BE2C (cell line): ENCODE data around the gene ZNF841.
"Not testable (repeated sequence)": the region's sequence is repeated elsewhere in the genome, so short reads cannot be mapped to it uniquely, and the experiment has no call there.

ENCODE experiments used
- DNase-seq: peaks from one replicate; pipeline ENCODE4 v3.0.0-alpha.2; 2020
- H3K27me3 ChIP-seq: fragments of 250-450 bp; sonication (Bioruptor Pico); 2 replicates; pipeline ENCODE4 v1.5.1; 2020; ENCODE audit warnings: mild to moderate bottlenecking
- H3K36me3 ChIP-seq: fragments of 250-450 bp; sonication (Bioruptor Pico); 2 replicates; pipeline ENCODE4 v1.5.1; 2020; ENCODE audit warnings: mild to moderate bottlenecking
- H3K4me1 ChIP-seq: fragments of 250-450 bp; sonication (Bioruptor Pico); 2 replicates; pipeline ENCODE4 v1.5.1; 2020
- H3K4me3 ChIP-seq: 2 replicates; pipeline ENCODE4 v1.5.1; 2011; ENCODE audit warnings: low read depth, low read length
- H3K9me3 ChIP-seq: fragments of 250-450 bp; sonication (Bioruptor Pico); 2 replicates; pipeline ENCODE4 v1.5.1; 2020
- TF ChIP-seq, protein P1 (sequence below): IDR thresholded peaks from 2 replicates; pipeline ENCODE4 v1.5.1; 2012; ENCODE audit warnings: mild to moderate bottlenecking, low read depth, low read length

The ZNF841 gene

DNA sequence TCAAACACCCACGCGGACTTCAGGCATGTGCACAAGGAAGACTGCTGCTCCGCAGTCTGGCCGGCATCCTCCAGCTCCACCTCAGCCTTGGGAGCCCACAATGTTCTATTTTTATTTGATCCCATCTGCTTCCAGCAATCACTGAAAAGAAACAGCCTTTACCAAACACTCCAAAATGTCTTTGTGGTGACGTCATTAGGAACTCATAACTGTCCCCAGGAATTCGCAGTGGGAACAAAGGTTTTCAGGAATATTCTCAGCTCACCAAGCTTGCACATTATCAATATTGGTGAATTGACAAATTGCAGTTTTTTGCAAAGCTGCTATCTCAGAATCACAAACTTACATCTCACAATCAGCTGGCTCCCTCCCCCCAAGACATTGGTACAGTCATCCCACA, 15.2 kb upstream of the ZNF841 start:
- peaks cover 10% of the 10 kb centered on the region for H3K36me3 ChIP-seq
- TF ChIP-seq, protein P1, sequence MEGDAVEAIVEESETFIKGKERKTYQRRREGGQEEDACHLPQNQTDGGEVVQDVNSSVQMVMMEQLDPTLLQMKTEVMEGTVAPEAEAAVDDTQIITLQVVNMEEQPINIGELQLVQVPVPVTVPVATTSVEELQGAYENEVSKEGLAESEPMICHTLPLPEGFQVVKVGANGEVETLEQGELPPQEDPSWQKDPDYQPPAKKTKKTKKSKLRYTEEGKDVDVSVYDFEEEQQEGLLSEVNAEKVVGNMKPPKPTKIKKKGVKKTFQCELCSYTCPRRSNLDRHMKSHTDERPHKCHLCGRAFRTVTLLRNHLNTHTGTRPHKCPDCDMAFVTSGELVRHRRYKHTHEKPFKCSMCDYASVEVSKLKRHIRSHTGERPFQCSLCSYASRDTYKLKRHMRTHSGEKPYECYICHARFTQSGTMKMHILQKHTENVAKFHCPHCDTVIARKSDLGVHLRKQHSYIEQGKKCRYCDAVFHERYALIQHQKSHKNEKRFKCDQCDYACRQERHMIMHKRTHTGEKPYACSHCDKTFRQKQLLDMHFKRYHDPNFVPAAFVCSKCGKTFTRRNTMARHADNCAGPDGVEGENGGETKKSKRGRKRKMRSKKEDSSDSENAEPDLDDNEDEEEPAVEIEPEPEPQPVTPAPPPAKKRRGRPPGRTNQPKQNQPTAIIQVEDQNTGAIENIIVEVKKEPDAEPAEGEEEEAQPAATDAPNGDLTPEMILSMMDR, result no peak
- H3K9me3 ChIP-seq, result peaks cover 3% of the 10 kb centered on the region
- H3K27me3 ChIP-seq, result no peaks in the 10 kb centered on the region
- H3K4me1 ChIP-seq, result no peaks in the 10 kb centered on the region
- H3K4me3 ChIP-seq, result no peak overlapping the region
- no peak for DNase-seq

GRCh38 chr19:52102782-52103181, 7.2 kb upstream of the ZNF841 start:
- Histone ChIP-seq H3K9me3 (no peaks in the 10 kb centered on the region), H3K27me3 (no peaks in the 10 kb centered on the region), H3K4me1 (no peaks in the 10 kb centered on the region), H3K4me3 (no peak overlapping the region), H3K36me3 (no peaks in the 10 kb centered on the region)
- no peak for DNase-seq
- TF ChIP-seq, protein P1, result no peak

- no peak for DNase-seq
Measured at GRCh38 chr19:52101866-52102562, 6.4 kb upstream of the ZNF841 start.

DNA sequence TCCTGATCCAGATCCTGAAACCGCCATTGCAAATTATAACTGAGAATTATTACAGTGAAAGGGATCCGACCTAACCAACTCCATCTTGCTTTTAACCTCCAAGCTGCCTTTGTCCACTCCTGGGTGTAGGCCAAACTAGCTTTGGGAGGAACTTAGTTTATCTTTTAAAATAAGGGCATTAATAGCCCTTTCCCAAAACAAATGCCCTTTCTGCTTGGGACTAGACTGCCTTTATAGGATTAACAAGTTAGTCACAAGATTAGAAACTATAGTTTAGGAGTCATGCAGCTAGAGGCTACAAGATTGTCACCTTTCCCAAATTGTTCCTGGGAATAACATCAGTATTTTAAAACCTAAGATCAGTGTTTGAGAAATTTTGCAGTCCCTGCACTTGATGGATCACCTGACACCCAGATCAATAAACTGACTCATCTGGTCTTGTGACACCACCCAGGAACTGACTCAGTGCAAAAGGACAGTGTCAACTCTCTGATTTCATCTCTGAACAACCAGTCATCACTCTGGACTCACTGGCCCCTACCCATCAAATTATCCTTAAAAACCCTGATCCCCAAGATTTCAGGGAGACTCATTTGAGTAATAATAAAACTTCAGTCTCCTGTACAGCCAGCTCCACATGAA, 4.1 kb upstream of the ZNF841 start:
- H3K9me3 ChIP-seq, result no peaks in the 10 kb centered on the region; the same call in 1 of the 2 replicates
- TF ChIP-seq, protein P1, result no peak
- DNase-seq, result no peak
- H3K4me1 ChIP-seq, result no peaks in the 10 kb centered on the region
- no peaks in the 10 kb centered on the region for H3K27me3 ChIP-seq
- no peaks in the 10 kb centered on the region for H3K36me3 ChIP-seq
- no peak overlapping the region for H3K4me3 ChIP-seq

More at GRCh38 chr19:52101866-52102562, 6.4 kb upstream of the ZNF841 start:
- Histone ChIP-seq H3K4me3 (no peak overlapping the region), H3K36me3 (no peaks in the 10 kb centered on the region), H3K4me1 (no peaks in the 10 kb centered on the region), H3K9me3 (no peaks in the 10 kb centered on the region; the same call in 1 of the 2 replicates), H3K27me3 (no peaks in the 10 kb centered on the region)
- TF ChIP-seq, protein P1, result no peak

- not testable (repeated sequence) for H3K4me1 ChIP-seq, H3K4me3 ChIP-seq, H3K9me3 ChIP-seq, H3K36me3 ChIP-seq, H3K27me3 ChIP-seq, DNase-seq
Measured at GRCh38 chr19:52096416-52096815, 851 bp upstream of the ZNF841 start.

DNA sequence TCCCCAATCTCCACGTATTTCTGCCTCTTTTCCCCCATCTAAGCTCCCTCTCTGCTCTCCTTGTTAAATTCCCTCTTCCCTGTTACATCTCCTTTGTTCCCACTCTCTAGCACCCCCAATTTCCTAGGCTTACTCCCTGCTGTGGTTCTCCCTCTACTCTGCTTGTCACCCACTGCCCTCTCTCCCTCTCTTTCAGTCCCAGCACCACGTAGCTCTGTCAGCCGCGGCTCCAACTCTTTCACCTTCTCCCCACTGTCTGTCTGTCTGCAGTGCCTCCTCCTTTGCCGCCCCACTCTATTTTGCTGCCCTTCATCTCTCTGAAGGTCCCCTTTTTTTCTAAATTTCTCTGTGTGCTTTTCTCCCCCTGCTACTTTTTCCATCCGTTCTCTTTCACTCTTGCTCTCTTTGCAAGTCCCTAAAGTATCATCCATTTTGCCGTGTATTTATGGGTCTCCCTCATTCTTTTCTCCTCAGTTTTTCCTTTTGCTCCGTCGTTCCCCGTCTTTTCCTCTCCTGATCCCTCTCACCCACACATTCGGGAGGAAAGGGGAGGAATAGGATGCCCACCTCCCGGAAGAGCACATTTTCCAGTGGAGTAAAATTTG, 937 bp downstream of the ZNF841 start:
- peaks cover 4% of the 10 kb centered on the region; the same call in 1 of the 2 replicates for H3K36me3 ChIP-seq
- no peaks in the 10 kb centered on the region for H3K4me1 ChIP-seq
- TF ChIP-seq, protein P1, result no peak
- peak overlapping the region; percentile 100 for H3K4me3 ChIP-seq
- no peak for DNase-seq
- no peaks in the 10 kb centered on the region; the same call in 1 of the 2 replicates for H3K9me3 ChIP-seq
- H3K27me3 ChIP-seq, result no peaks in the 10 kb centered on the region
